Endothelial cell of umbilical vein (primary cell): ENCODE results near the gene ARID1B. TPM values are rescaled to one million over a fixed set of nuclear protein-coding genes. Genes with fewer than 3 reads are reported as not detected.
A peak's percentile ranks its signal among the peaks of the same experiment; 100 is the strongest.

Source experiments
- BruUV-seq: library from RNA; stranded (reverse); fragments of 400-500 nt; replicated peaks from 2 replicates; lab custom pipeline; 2021; lab: Mats Ljungman, UMichigan
- CTCF ChIA-PET: fragments of 300-600, 350-600 bp; sonication (Branson Sonifier 250); formaldehyde crosslinking; loops from one replicate; lab custom pipeline; 2021; ENCODE audit warnings: antibody characterized with exemption, inconsistent platforms; lab: Charles Lee
- POLR2A ChIA-PET: fragments of 300-600, 350-600 bp; sonication (Branson Sonifier 250); formaldehyde crosslinking; loops from one replicate; lab custom pipeline; 2021; ENCODE audit warnings: antibody characterized with exemption, inconsistent platforms; lab: Charles Lee
- DNase-seq: peaks from one replicate; pipeline ENCODE4 v3.0.0-alpha.2; 2011; ENCODE audit warnings: low read depth, low spot score
- FAIRE-seq: peaks from 2 replicates; lab custom pipeline; 2011; peaks lifted over from hg19 to GRCh38; lab: Jason Lieb, UNC
- H2AFZ ChIP-seq: 2 replicates; pipeline ENCODE4 v1.6.0; 2012; ENCODE audit warnings: low read depth, low read length, control low read depth, inconsistent platforms
- H3K27ac ChIP-seq: 2 replicates; pipeline ENCODE4 v1.5.1; 2011; ENCODE audit warnings: low read depth, mild to moderate bottlenecking, control low read depth, low read length, moderate library complexity; ENCODE audit not compliant: insufficient read depth
- H3K27me3 ChIP-seq, 2 experiments: 2 replicates each; pipeline versions ENCODE4 v1.6.0 to v1.6.1; 2011; ENCODE audit warnings: low read length in 2 of 2, mixed read lengths in 1 of 2; ENCODE audit not compliant: control insufficient read depth in 2 of 2, insufficient read depth in 2 of 2
- H3K36me3 ChIP-seq, 2 experiments: 2 replicates in 1 of 2; 3 replicates in 1 of 2; pipeline ENCODE4 v1.5.1; 2011; ENCODE audit warnings: low read length in 2 of 2, mild to moderate bottlenecking in 1 of 2, moderate library complexity in 1 of 2; ENCODE audit not compliant: control insufficient read depth in 2 of 2, insufficient read depth in 2 of 2; ENCODE audit errors: extremely low read depth in 1 of 2
- H3K4me1 ChIP-seq: 3 replicates; pipeline ENCODE4 v1.5.1; 2011; ENCODE audit warnings: mild to moderate bottlenecking, low read length; ENCODE audit not compliant: control insufficient read depth, insufficient read depth; ENCODE audit errors: extremely low read depth
- H3K4me2 ChIP-seq: 2 replicates; pipeline ENCODE4 v1.6.1; 2011; ENCODE audit warnings: low read length, control low read depth, mixed read lengths; ENCODE audit not compliant: insufficient read depth
- H3K4me3 ChIP-seq, 3 experiments: fragments of 200-600 bp in 1 of 3; sonication (generic), shearing (Covaris generic) in 1 of 3; replicated peaks in 1 of 3; 2 replicates each; pipeline ENCODE4 v1.5.1; 2011 to 2016; ENCODE audit warnings: control low read depth in 3 of 3, low read length in 3 of 3, mild to moderate bottlenecking in 2 of 3, inconsistent platforms in 1 of 3, low read depth in 1 of 3, moderate library complexity in 1 of 3; ENCODE audit not compliant: insufficient read depth in 1 of 3
- H3K79me2 ChIP-seq: 2 replicates; pipeline ENCODE4 v1.6.0; 2012; ENCODE audit warnings: low read length, inconsistent platforms; ENCODE audit not compliant: control insufficient read depth, insufficient read depth
- H3K9ac ChIP-seq: replicated peaks from 2 replicates; pipeline ENCODE3; 2011; ENCODE audit warnings: low read length, control low read depth; ENCODE audit not compliant: insufficient read depth; ENCODE audit errors: extremely low read depth
- H3K9me1 ChIP-seq: replicated peaks from 3 replicates; pipeline ENCODE4 v1.6.0; 2011; ENCODE audit warnings: mild to moderate bottlenecking, low read length; ENCODE audit not compliant: control insufficient read depth, insufficient read depth; ENCODE audit errors: extremely low read depth
- H3K9me3 ChIP-seq: replicated peaks from 2 replicates; pipeline ENCODE4 v1.5.1; 2012; ENCODE audit warnings: low read length, inconsistent platforms; ENCODE audit not compliant: control insufficient read depth, insufficient read depth
- H4K20me1 ChIP-seq: replicated peaks from 2 replicates; pipeline ENCODE3; 2011; ENCODE audit warnings: mild to moderate bottlenecking, low read length; ENCODE audit not compliant: control insufficient read depth, insufficient read depth; ENCODE audit errors: extremely low read depth
- EZH2 ChIP-seq: IDR thresholded peaks from 2 replicates; pipeline ENCODE4 v1.6.1; 2012; ENCODE audit warnings: borderline replicate concordance, low read depth, mild to moderate bottlenecking, moderate library complexity, low read length, inconsistent platforms; ENCODE audit not compliant: severe bottlenecking
- MYC ChIP-seq: IDR thresholded peaks from one replicate; pipeline ENCODE4 v1.6.1; 2011; ENCODE audit warnings: mild to moderate bottlenecking, low read depth, low read length
- POLR2AphosphoS5 ChIP-seq: IDR thresholded peaks from 2 replicates; pipeline ENCODE4 v1.6.1; 2012; ENCODE audit warnings: low read depth, mild to moderate bottlenecking, control low read depth, low read length, moderate library complexity; ENCODE audit not compliant: insufficient read depth
- dilution Hi-C: fragments of 300-500 bp; cut with MboI; formaldehyde crosslinking; loops from one replicate; pipeline ENCODE4 v1.15.0; 2019; ENCODE audit warnings: low sequenced_read_pairs; ENCODE audit not compliant: extremely low pct_ligation_motif_present
- intact Hi-C: fragments of 100-400 bp; cut with micrococcal nuclease; formaldehyde crosslinking; loops from one replicate; pipeline ENCODE4 v1.10.0; 2022
- polyA plus RNA-seq, 4 experiments: library from polyadenylated mRNA; depleted of rRNA in 3 of 4; stranded (reverse) in 3 of 4; unstranded in 1 of 4; fragments of >200 nt; gene quantifications; 2 replicates each; pipeline versions ENCODE4 v1.2.1 to v1.2.3, GENCODE V29; 2011 to 2012; ENCODE audit warnings: missing spikeins in 1 of 4
- total RNA-seq: library from RNA; stranded (reverse); gene quantifications from 2 replicates; pipeline ENCODE4 v1.2.3, GENCODE V29; 2021
- TF ChIP-seq, protein P1 (sequence below), 2 donors: IDR thresholded peaks; 1 replicate in 1 of 2; 2 replicates in 1 of 2; pipeline ENCODE4 v1.5.1; 2011; ENCODE audit warnings: low read length in 2 of 2, mild to moderate bottlenecking in 2 of 2, moderate library complexity in 2 of 2, control low read depth in 1 of 2, inconsistent platforms in 1 of 2, low read depth in 1 of 2; ENCODE audit not compliant: insufficient read depth in 1 of 2; ENCODE audit errors: extremely low read depth in 1 of 2

ARID1B gene
- total and polyA plus RNA-seq, 2 donors (not counting 3 experiments of a cell fraction or from before 2014, with no cell fraction given): 21.8 to 89.5 TPM

DNA sequence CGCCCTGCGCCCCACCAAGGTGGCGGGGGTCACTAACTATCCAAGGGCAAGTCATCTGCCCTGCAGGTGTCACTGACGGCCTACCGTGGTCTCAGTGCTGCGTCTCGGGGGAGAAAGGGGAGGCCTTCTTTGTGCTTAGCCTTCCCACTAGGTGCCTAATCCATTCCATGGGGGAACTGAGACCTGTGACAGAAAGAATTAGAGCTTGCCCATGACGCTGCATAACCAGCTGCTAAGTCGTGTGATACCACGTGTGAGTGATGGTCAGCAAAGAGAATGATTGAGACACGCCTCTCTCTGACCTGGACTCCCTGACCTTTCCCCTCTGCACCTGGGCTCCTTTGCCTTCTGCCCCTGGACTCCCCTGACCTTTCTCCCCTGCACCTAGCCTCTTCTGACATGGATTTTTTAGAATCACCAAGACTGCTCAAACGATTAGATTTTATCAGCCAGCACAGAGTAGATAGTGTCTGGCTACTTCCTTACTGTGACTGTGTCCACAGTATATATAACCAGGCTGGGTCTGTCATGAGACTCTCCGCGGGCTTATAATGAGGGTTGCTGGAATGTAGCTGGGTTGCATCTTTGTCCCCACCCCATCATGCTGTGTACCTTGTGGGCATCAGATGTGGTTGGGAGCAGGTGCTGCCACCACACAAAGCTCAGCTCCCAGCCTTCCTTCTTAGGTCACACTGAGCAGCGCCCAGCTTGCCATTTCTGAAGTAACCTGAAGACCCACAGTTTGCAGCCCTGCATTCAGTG is 405.5 kb downstream of the ARID1B start:
- ChIA-PET CTCF (interaction anchor here (1.1 kb wide), 1 partner anchor 11 kb away, joined by 3 read pairs; no protein-coding TSS in a partner anchor), POLR2A (no interaction called here)
- FAIRE-seq (no peak), DNase-seq (no peak)
- dilution Hi-C loops: no loop called here
- H3K9me3 ChIP-seq: no peaks in the 10 kb centered on the region
- no peak overlapping the region for H3K9ac ChIP-seq
- no peak overlapping the region for H3K4me2 ChIP-seq
- intact Hi-C loops: loop anchor here (5.0 to 10.0 kb wide), 2 partner anchors 400 to 498 kb away; no protein-coding TSS in a partner anchor
- peaks cover 8 to 17% of the 10 kb centered on the region in 2 experiments for H3K36me3 ChIP-seq
- H2AFZ ChIP-seq: no peak overlapping the region
- no peak for TF ChIP-seq POLR2AphosphoS5
- no peak for TF ChIP-seq MYC
- H3K27ac ChIP-seq: no peak overlapping the region
- BruUV-seq: no TSS peak
- no peaks in the 10 kb centered on the region for H4K20me1 ChIP-seq
- no peak overlapping the region for H3K4me3 ChIP-seq
- no peaks in the 10 kb centered on the region for H3K4me1 ChIP-seq
- no peaks in the 10 kb centered on the region for H3K27me3 ChIP-seq
- no peaks in the 10 kb centered on the region for H3K79me2 ChIP-seq
- H3K9me1 ChIP-seq: no peaks in the 10 kb centered on the region

DNA sequence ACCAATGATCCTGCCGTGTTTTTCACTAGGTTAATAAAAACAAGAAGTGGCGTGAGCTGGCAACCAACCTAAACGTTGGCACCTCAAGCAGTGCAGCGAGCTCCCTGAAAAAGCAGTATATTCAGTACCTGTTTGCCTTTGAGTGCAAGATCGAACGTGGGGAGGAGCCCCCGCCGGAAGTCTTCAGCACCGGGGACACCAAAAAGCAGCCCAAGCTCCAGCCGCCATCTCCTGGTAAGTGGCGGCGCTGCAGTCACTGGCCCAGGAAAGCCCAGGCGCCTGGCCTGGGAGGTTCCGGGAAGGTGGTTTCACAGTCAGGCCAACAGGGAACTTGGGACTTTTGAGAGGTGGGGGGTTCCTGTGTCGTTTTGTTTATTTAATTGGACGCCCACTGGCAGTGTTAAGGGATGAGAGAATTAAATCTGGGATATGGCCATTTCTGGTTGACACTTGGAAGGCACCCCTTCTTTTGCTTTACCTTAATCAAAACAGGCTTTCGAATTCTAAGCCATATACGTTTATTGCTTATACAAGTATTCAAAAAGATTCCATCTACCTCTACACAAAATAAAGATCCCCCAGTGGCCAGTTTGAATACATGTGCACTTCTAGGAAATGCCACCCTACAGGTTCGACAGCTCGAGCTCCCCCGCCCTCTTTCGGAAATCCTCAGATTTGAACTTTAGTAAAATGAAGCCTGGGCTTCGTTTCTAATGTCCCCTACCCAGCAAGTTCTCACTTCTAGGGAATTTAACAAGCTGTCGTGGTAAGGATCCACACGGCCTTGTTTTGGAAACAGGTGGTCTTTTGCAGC is 407.2 kb downstream of the ARID1B start:
- intact Hi-C loops (loop anchor here (1.0 to 10.0 kb wide), 6 partner anchors 42 to 620 kb away; no protein-coding TSS in a partner anchor), dilution Hi-C loops (no loop called here)
- Histone ChIP-seq H3K4me2 (no peak overlapping the region), H3K4me1 (no peaks in the 10 kb centered on the region), H2AFZ (no peak overlapping the region), H3K9ac (no peak overlapping the region), H3K9me3 (no peaks in the 10 kb centered on the region), H3K4me3 (no peak overlapping the region), H3K27ac (no peak overlapping the region), H3K27me3 (no peaks in the 10 kb centered on the region), H3K79me2 (no peaks in the 10 kb centered on the region), H3K36me3 (peaks cover 7 to 17% of the 10 kb centered on the region in 2 experiments), H3K9me1 (no peaks in the 10 kb centered on the region), H4K20me1 (no peaks in the 10 kb centered on the region)
- peak; percentile 66 for FAIRE-seq
- BruUV-seq: no TSS peak
- ChIA-PET POLR2A (no interaction called here), CTCF (interaction anchor here (0.6 to 2.9 kb wide), 16 partner anchors 11 to 620 kb away, joined by 3 to 28 read pairs (median 4); no protein-coding TSS in a partner anchor)
- peak; percentile 44 for DNase-seq
- TF ChIP-seq, protein P1, sequence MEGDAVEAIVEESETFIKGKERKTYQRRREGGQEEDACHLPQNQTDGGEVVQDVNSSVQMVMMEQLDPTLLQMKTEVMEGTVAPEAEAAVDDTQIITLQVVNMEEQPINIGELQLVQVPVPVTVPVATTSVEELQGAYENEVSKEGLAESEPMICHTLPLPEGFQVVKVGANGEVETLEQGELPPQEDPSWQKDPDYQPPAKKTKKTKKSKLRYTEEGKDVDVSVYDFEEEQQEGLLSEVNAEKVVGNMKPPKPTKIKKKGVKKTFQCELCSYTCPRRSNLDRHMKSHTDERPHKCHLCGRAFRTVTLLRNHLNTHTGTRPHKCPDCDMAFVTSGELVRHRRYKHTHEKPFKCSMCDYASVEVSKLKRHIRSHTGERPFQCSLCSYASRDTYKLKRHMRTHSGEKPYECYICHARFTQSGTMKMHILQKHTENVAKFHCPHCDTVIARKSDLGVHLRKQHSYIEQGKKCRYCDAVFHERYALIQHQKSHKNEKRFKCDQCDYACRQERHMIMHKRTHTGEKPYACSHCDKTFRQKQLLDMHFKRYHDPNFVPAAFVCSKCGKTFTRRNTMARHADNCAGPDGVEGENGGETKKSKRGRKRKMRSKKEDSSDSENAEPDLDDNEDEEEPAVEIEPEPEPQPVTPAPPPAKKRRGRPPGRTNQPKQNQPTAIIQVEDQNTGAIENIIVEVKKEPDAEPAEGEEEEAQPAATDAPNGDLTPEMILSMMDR (IDR thresholded peaks at IDR 0.05; ENCODE audit: extremely low read depth in 1 of 2, insufficient read depth in 1 of 2, low read depth in 1 of 2, low read length in 2 of 2): peak; percentile 82 to 89
- no peak for TF ChIP-seq EZH2
